Stimulated activated CD8-positive, alpha-beta memory T cell treated with anti-CD3 and anti-CD28 coated beads, Interleukin-4, amount 100 ng/mL, for 48 hours (primary cell): ENCODE results near the gene VAPA.

Experiments used
- DNase-seq: peaks from one replicate; pipeline ENCODE4 v3.0.0-alpha.2; 2020

Gene VAPA, protein sequence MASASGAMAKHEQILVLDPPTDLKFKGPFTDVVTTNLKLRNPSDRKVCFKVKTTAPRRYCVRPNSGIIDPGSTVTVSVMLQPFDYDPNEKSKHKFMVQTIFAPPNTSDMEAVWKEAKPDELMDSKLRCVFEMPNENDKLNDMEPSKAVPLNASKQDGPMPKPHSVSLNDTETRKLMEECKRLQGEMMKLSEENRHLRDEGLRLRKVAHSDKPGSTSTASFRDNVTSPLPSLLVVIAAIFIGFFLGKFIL

DNA sequence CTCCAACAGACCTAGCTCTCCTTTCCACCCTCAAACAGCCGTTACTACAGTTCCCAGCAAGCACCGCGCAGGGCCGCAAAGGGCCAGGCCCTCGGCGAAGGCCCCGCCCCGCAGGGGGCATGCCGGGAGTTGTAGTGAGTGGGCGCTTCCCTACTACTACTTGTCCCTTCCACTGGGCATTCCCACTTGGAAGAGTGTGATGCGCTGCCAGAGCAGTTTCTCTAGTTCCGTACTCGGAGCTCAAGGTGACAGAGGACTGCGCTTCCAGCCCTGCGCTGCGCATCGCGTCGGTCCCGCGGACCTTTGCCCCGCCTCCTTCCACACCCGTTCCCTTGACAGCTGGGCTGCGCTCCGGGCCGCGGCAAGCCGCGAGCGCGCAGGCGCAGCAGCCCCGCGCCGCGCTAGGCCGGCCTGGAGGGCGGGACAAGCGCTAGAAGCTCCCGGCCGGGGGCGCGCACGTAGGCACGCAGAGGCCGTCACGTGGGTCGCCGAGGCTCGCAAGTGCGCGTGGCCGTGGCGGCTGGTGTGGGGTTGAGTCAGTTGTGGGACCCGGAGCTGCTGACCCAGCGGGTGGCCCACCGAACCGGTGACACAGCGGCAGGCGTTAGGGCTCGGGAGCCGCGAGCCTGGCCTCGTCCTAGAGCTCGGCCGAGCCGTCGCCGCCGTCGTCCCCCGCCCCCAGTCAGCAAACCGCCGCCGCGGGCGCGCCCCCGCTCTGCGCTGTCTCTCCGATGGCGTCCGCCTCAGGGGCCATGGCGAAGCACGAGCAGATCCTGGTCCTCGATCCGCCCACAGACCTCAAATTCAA is at the start of gene VAPA:
Gene VAPA (plus strand): TSS at position 491 of the 808 bp plus-strand sequence. CDS start 241 bp downstream, at position 732.
- peak; percentile 92 for DNase-seq

DNA sequence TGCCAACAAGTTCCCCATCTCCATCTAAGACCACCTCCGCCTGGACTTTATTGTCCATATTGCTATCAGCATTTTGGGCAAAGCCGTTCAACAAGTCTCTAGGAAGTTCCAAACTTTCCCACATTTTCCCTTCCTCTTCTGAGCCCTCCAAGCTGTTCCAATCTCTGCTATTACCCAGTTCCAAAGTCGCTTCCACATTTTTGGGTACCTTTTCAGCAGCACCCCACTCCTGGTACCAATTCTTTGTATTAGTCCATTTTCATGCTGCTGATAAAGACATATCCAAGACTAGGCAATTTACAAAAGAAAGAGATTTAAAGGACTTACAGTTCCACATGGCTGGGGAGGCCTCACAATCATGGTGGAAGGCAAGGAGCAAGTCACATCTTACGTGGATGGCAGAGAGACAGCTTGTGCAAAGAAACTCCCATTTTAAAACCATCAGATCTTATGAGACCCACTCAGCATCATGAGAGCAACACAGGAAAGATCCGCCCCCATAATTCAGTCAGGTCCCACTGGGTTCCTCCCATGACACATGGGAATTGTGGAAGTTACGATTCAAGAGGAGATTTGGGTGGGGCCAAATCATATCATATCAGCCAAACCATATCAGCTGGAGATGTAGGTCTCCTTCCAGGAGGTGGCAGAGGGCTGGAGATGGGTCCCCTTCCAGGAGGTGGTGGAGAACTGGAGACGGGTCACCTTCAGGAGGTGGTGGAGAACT is 47.9 kb upstream of the VAPA start:
- DNase-seq, result no peak

DNA sequence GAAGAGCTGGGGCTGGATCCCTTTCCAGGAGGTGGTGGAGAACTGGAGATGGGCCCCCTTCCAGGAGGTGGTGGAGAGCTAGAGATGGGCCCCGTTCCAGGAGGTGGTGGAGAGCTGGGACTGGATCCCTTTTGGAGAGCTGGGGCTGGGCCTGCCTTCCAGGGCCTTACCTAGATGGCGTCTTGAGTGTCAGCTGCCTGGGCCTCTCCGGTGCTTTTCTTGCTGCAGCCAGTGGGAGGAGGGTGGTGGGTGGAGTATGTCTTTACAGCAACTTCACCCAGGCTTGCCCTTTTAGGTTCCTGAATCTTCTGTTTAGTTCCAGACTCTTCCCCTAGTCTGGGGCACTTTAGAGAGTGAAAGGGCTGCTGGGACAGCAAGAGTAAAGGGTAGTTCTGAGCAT is 47.2 kb upstream of the VAPA start:
- no peak for DNase-seq

DNA sequence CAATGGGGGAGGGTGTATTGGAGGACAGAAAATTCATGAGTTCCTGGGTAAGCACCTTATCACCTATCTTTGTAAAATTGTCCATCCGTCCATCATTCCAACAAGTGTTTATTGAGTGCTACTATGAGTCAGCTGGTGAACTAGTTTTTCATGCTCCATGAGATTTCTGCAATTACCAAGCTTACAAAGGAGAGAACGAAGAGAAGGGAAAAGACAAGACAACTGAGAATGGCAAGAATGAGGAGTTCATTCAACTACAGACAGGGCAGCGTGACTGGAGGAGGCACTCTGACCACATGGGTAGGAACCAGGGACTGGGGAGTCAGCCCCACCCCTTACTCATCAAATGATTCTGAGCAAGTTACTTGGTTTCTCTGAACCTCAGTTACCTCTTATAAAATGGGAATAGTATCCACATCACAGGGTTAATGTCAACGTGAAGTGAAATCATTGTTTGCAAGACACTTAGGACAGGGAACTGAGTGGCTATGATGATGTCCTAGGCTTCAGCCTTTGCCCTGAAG is 46.7 kb upstream of the VAPA start:
- no peak for DNase-seq

DNA sequence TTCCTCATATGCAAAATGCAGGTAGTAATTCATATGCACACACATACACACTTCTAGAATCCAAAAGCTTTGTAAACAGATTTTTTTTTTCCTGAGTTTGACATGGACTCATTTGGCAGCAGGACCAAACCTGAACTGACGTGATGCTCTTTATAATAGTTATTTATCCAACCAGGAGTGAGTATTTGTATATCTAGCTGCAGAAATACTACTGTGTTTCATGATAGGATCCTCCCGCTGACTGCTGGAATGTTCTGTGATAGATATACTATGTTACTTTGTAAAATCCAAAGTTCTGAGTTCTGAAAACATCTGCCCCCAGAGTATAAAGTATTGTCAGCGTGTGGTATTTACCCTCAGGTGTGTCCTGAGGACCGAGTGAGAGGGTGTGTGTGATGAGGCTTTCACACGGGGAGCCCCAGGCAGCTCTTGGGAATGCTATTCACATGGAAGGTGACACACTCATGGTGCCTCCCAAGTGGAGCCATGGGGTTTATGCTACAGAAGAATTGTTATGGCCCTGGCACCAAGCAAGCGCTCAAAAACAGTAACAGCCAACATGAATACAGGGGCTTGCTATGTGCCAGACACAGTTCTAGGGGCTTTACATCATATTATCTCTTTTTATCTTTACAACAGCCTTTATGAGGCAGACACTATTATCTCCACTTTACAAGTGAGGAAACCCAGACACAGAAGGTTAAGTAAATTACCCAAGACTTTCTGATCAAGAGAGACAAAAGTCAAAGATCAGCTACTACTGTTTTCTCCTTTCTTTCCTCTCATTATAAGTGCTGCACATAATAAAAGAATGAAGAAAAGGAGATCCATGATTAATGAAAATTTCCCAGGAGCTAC is 44.7 kb upstream of the VAPA start:
- DNase-seq, result no peak

DNA sequence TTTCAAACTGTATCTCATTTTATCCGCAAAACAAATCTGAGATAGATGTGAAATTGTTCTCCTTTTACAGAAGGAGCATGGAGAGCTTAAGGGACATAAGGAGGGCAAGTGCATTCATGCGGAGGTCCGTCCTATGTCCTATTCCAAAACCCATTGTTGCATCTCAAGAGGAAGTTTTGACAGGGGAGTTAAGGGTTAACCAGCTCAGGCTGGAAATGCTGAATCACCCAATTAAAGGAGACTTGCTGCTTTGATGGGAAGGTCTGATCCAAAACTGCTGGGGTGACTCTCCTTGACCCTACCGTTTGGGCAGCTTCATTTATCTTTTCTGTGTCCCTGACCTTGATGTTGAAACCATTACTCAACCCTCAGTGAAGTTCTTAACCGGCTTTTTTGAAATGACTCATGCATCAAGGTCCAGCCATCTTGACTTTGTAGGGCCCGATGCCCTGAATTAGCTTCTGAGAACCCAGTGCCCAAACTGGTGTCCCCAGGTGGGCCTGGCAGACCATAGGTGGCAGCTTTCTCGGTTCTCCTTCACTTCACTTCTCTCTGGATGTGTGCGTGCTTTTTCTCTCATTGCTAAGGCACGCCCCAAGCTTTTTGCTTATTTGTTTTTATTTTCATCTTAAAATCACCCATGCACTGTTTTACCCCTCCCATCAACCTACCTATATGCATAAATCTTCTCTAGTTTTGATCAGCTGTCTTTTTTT is 43.9 kb upstream of the VAPA start:
- DNase-seq, result no peak

DNA sequence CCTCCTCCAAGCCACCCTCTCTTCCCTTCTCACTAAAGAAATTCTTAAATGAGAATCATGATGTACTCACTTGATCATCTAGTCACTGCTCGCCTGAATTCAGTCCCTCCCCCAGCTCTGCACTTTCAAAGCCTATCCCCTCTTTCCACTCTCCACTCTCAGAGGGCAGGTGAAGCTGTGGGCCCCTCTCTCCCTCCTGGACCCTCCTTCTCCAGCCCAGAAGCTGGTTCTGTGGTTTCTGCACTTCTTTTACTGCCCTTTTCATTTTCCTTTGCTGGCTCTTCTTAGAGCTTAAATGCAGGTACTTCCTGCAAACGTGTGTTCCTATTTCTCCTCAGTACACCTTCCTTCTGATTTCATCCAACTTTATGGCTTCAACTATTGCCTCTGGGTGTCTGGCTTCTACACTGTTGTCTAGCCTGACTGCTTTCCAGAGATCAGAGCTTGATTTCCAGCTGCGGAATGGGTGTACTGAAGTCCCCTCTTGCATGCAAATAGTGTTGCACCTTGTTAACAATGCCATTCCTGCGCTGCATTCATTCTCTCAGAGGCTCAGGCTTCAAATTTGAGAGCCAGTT is 43.3 kb upstream of the VAPA start:
- DNase-seq, result no peak

DNA sequence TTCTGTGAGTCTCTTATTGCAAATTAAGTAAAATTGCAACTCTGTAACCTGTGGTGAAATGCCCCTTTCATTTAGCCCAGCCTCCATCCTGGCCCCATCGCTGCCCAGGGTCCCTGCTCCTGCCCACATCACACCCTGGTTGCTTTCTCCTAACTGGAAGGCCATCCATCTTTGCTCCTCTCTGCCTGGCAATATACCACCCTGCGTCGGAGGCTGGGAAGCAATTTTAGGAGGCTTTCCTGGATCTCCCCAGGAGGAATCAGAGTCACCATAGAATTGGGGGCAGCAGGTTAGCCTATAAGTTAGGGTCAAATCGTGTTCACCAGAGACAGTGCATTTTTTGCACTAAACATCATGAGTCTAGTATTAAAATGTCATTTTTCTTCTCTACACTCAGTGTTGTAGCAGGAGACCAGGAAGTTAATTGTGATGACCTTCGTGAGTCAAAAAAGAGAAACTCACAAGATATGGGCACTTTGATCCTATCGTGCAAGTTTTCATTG is 42.5 kb upstream of the VAPA start:
- DNase-seq, result no peak

DNA sequence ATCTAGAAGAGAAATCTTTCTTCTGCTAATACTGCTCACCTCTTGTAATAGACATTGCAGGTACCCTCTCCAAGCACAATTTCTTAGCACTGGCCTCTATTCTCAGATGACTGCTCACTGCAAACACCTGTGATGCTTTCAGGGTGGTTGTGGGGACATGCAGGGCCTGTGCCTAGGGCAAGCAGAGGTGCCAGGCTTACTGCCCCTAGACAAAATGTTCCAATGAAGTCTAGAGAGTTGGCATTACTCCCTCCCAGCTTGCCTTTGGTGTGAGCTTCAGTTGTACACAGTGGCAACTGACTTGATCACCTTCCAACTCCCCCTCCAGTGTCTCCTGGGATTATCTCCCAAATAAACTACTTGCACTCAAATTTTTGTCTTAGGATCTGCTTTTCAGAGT is 41.0 kb upstream of the VAPA start:
- no peak for DNase-seq

DNA sequence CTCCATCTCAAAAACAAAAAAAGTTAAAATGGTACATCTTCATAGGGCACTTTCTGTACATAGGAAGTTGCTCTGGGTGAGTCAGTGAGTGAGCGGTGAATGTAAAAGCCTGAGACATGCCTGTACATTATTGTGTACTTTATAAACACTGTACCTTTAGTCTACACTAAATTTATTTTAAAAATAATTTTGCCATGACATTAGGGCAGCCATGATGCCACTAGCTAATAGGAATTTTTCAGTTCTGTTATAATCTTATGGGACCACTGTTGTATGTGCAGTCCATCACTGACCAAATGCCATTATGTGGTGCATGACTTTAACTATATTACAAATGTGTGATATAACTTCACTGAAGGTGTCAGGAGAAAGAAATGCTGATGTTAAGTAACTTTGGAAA is 39.1 kb upstream of the VAPA start:
- no peak for DNase-seq

DNA sequence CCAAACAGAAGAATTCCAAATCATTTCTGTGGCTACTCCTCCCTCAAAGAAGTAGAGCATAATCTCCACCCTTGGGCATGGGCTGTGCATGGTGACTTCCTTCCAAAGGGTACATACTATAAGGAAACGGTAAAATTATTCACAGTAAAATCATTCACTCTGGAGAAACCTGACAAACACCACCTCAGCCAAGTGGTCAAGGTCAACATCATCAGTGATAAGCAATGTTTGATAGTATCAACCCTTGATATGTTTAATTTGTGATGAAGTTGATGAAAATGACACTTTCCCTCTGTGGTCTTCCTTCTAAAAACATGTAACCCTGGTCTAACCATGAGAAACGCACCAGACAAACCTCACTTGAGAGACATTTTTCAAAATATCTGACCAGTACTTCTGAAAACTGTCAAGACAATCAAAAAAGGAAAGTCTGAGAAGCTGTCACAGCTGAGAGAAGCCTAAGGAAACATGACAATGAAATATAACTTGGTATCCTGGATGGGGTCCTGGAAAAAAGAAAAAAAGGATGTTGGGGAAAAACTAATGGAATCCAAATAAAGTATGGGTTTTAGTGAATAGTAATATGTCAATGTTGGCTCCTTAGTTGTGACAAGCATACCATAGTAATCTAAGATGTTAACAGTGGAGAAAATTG is 37.5 kb upstream of the VAPA start:
- no peak for DNase-seq

DNA sequence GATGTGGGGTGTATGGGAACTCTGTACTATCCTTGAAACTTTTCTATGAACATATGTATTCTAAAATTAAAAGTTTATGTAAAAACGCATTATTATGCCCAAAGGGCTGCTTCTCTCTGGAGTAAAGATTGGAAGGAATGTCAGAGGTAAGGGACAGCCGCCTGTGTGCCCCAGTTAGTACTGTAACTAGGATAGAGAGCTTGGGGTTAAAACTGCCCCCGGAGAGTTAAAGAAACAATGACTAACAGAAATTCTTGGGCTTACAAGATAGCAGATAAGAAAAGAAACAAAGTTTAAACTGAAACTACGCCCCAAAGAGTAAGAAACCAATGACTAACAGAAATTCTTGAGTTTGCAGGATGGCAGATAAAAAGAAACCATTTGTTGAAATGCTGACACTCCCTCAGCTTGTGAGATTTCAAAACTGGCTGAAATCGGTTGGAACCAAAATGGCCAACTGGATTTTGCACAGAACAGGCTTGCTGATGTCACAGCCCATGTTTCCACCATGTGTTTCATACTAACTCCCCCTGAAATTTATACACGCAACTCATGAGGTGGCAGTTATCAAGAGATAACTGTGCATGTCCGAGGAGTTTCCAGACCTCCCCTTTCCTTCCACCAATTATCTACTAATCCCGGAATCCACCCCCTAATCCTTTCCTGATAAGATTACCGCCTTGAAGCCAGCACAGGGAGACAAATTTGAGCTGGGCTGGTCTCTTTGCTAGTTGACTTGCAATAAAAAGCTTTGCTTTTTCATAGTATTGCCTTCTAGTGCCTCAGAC is 36.8 kb upstream of the VAPA start:
- DNase-seq, result no peak

DNA sequence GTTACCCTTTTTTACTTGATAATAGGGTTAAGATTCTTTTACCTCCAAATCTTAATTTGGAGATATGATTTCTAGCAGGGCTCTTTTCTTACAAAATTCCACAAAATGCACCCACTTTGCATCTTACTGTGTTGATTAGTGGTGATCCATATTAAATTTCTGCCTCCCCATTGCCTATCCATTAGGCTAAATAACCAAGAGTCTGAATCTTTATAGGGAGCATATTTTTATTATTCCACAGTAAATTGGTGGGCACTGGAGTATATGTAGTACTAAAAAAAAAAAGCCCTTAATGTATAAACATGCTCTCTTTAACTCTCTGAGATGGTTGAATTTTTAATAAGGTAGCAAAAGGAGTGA is 36.2 kb upstream of the VAPA start:
- no peak for DNase-seq

DNA sequence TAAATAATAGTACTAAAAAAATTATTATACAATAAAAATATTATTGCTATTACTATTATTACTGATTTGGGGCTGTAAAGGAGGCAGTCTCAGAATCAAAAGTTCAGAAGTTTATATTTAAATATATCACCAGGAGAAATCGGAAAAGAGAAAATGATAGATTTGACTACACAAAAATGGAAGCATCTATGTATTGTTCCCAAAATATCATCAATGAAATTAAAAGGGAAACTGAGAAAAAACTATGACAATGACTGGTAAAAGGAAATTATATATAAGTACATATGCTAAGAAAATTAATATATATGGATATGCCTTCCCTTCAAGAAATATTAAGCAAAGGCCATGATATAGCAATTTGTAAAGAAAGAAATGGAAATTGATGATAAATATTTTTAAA is 35.7 kb upstream of the VAPA start:
- no peak for DNase-seq

DNA sequence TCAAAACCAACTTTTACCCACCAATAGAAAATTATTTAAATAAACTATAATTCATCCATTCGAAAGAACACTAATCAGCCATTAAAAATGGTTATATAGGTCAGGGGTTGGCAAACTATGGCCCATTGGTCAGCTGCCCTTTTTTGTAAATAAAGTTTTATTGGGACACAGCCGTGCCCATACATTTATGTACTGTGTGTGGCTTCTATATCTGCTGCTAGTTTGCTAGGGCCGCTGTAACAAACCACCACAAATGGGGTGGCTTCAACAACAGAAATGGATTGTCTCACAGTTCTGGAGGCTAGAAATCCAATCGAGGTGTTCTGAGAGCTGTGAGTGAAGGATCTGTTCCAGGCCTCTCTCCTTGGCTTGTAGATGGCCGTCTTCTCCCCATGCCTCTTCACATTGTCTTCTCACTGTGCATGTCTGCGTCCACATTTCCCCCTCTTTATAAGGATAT is 35.0 kb upstream of the VAPA start:
- no peak for DNase-seq

DNA sequence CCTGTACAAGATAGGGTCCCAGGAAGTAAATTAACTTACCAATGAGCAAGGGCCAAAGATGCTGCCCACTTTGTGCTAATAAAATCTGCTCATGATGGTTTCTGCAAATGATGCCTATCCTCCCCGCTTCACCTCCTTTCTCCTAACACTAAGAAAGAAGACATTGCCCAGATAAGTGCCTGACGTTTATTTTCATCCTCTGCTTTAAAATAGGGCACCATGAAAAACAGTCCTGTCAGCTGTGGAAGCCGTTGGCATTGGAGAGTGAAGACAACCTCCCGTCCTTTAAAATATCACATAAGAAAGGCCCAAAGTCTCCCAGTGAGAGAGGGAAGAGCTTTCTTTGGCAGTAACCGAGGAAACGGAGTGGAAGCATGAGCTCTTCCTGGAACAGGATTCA is 29.7 kb upstream of the VAPA start:
- DNase-seq, result no peak

DNA sequence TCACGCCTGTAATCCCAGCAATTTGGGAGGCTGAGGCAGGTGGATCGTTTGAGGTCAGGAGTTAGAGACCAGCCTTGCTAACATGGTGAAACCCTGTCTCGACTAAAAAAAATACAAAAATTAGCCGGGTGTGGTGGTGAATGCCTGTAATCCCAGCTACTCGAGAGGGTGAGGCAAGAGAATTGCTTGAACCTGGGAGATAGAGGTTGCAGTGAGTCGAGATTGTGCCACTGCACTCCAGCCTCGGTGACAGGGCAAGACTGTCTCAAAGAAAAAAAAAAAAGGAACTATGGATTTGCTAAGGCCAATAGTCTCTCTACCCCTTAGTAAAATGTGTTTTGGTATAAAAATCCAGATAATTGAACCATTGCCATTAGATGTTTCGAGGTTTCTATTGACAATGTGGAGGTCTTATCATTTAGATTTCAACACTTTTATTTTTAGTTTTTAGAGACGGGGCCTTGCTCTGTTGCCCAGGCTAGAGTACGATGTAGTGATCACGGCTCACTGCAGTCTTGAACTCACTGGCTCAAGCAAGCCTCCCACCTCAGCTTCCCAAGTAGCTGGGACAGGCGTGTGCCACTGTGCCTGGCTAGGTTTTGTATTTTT is 29.2 kb upstream of the VAPA start:
- no peak for DNase-seq

DNA sequence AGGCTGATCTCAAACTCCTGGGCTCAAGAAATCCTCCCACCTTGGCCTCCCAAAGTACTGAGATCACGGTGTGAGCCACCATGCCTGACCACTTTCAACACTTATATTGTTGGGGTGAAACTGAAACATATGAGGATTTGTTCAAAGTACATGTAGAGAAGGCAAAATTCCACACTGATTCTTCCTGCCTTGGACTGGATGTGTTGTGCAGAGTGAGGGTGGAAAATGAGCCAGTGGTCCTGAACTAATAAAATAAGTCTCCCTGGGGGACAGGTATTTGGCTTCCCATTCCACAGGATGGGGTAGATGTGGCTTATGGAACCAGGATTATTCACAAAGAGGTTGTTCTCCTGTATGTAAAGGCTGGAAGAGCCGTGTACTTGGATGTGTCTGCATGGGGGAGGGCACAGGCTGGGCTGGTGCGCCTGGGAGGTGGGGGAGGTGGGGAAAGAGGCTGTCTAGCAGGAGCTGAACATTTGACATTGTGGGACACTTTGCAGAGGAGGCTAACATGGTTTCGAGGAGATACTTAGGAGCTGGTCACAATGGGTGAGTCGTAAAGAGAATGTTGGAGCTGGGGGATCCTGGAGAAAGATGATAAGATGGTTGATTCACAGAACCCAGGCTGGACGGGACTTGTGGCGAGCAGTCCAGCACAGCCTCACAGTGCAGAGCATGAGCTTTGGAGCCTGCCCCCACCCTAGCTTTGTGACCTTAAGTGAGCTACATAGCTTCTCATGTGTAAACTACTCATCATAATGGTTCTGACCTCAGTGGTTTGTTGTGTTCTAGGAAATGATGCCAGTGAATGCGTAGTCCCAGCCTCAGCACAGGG is 28.4 kb upstream of the VAPA start, which contains the start of gene TXNDC2:
Gene TXNDC2 (plus strand): TSS at position 804 of the 835 bp plus-strand sequence. CDS start 708 bp downstream, outside the sequence.
- DNase-seq, result no peak

DNA sequence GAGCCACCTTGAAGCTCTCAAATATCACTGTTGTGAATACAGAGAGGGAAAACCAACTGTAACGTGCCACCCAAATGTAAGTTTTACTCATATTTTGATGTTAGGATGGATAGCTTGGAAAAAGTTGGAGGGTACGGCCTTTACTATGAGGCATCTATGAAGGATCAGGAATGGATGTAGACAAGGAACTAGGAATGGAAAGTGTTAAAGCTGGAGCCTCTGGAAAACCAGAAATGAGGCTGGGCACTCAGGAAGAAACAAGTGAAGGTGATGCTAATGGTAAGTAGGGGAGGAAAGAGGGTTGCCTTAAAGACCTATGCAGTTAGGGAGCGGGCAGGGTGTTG is 27.8 kb upstream of the VAPA start:
- no peak for DNase-seq
